Endothelial cell of umbilical vein (primary cell): Measurements from ENCODE around the gene CSF3.

Source experiments
- EZH2 ChIP-seq: IDR thresholded peaks from 2 replicates; pipeline ENCODE4 v1.6.1; 2012; ENCODE audit warnings: borderline replicate concordance, low read depth, mild to moderate bottlenecking, moderate library complexity, low read length, inconsistent platforms; ENCODE audit not compliant: severe bottlenecking
- JUN ChIP-seq: IDR thresholded peaks from 2 replicates; pipeline ENCODE4 v1.6.1; 2011; ENCODE audit warnings: borderline replicate concordance, low read depth; ENCODE audit not compliant: insufficient read length, insufficient read depth
- POLR2A ChIP-seq: IDR thresholded peaks from 2 replicates; pipeline ENCODE4 v1.6.1; 2012; ENCODE audit warnings: low read depth, mild to moderate bottlenecking, control low read depth, low read length
- POLR2AphosphoS5 ChIP-seq: IDR thresholded peaks from 2 replicates; pipeline ENCODE4 v1.6.1; 2012; ENCODE audit warnings: low read depth, mild to moderate bottlenecking, control low read depth, low read length, moderate library complexity; ENCODE audit not compliant: insufficient read depth
- TF ChIP-seq, protein P1 (sequence below), 2 donors: IDR thresholded peaks; 1 replicate in 1 of 2; 2 replicates in 1 of 2; pipeline ENCODE4 v1.5.1; 2011; ENCODE audit warnings: low read length in 2 of 2, mild to moderate bottlenecking in 2 of 2, moderate library complexity in 2 of 2, control low read depth in 1 of 2, inconsistent platforms in 1 of 2, low read depth in 1 of 2; ENCODE audit not compliant: insufficient read depth in 1 of 2; ENCODE audit errors: extremely low read depth in 1 of 2
- TF ChIP-seq, protein P2 (sequence below): IDR thresholded peaks from 2 replicates; pipeline ENCODE4 v1.6.1; 2011; ENCODE audit not compliant: insufficient read depth, insufficient read length

DNA sequence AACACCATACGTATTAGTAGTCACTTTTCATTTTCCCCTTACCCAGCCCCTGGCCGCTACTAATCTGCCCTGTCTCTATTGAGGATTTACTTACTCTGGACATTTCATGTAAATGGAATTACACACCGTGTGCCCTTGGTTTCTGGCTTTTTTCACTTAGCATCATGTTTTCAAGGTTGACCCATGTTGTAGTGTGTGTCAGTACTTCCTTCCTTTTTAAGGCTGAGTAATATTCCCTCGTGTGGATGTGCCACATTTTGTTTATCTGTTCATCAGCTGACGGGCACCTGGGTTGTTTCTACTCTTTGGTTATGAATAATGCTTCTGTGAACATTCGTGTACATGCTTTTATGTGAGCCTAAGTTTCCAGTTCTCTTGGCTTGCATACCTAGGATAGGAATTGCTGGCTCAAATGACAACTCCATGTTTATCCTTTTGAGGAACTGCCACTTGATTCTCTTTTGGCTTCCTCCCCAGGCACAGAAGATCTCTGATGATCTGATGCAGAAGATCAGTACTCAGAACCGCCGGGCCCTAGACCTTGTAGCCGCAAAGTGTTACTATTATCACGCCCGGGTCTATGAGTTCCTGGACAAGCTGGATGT is 26.9 kb upstream of the CSF3 start:
- TF ChIP-seq POLR2A = no peak
- TF ChIP-seq, protein P1, sequence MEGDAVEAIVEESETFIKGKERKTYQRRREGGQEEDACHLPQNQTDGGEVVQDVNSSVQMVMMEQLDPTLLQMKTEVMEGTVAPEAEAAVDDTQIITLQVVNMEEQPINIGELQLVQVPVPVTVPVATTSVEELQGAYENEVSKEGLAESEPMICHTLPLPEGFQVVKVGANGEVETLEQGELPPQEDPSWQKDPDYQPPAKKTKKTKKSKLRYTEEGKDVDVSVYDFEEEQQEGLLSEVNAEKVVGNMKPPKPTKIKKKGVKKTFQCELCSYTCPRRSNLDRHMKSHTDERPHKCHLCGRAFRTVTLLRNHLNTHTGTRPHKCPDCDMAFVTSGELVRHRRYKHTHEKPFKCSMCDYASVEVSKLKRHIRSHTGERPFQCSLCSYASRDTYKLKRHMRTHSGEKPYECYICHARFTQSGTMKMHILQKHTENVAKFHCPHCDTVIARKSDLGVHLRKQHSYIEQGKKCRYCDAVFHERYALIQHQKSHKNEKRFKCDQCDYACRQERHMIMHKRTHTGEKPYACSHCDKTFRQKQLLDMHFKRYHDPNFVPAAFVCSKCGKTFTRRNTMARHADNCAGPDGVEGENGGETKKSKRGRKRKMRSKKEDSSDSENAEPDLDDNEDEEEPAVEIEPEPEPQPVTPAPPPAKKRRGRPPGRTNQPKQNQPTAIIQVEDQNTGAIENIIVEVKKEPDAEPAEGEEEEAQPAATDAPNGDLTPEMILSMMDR (IDR thresholded peaks at IDR 0.05; ENCODE audit: extremely low read depth in 1 of 2, insufficient read depth in 1 of 2, low read depth in 1 of 2, low read length in 2 of 2) = no peak
- TF ChIP-seq POLR2AphosphoS5 = no peak
- no peak for TF ChIP-seq EZH2
- TF ChIP-seq JUN = no peak
- TF ChIP-seq, protein P2, sequence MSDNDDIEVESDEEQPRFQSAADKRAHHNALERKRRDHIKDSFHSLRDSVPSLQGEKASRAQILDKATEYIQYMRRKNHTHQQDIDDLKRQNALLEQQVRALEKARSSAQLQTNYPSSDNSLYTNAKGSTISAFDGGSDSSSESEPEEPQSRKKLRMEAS = no peak
